IPS-20b (cell line): ENCODE measurements around the gene PIN4.
"Not testable (repeated sequence)": the region's sequence is repeated elsewhere in the genome, so short reads cannot be mapped to it uniquely, and the experiment has no call there.

ENCODE experiments used
- H3K27ac ChIP-seq: one replicate; pipeline ENCODE4 v1.5.1; 2013; ENCODE audit warnings: low read length
- H3K27me3 ChIP-seq: 2 replicates; pipeline ENCODE4 v1.6.1; 2013; ENCODE audit warnings: mild to moderate bottlenecking, low read length, inconsistent platforms; ENCODE audit not compliant: insufficient read depth
- H3K36me3 ChIP-seq: 2 replicates; pipeline ENCODE4 v1.6.1; 2013; ENCODE audit warnings: low read depth, mild to moderate bottlenecking, inconsistent platforms, low read length, moderate library complexity; ENCODE audit not compliant: insufficient read depth
- H3K4me1 ChIP-seq: 2 replicates; pipeline ENCODE4 v1.6.1; 2013; ENCODE audit warnings: mild to moderate bottlenecking, control low read depth, inconsistent platforms, low read length, moderate library complexity; ENCODE audit not compliant: insufficient read depth
- H3K4me3 ChIP-seq: 2 replicates; pipeline ENCODE4 v1.5.1; 2013; ENCODE audit warnings: mild to moderate bottlenecking, low read length, inconsistent platforms
- H3K9ac ChIP-seq: 2 replicates; pipeline ENCODE4 v1.6.1; 2013; ENCODE audit warnings: low read depth, mild to moderate bottlenecking, inconsistent platforms, low read length, moderate library complexity
- H3K9me3 ChIP-seq: 2 replicates; pipeline ENCODE4 v1.6.1; 2013; ENCODE audit warnings: mild to moderate bottlenecking, low read depth, low read length, inconsistent platforms; ENCODE audit not compliant: insufficient read depth

Gene PIN4

DNA sequence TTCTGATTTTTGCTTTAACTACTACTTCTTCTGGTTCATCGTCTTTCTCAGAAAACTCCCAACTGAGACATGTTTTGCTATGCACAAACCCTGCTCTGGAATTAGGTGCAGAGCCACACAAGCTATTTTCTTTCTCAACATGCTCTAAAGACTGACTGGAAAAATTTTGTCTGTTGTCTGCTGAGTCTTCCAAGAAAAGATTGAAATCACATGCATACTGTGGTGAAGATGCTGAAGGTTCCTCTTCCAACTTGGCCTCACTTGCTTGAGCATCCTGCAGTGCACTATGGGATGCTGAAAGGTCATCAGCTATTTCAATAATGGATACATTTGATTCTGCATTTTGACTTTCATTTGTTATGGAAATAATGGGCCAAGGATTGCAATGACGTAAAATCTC lies 24.1 kb downstream of the PIN4 start:
- Histone ChIP-seq H3K36me3 (peaks cover 39% of the 10 kb centered on the region), H3K4me1 (peaks cover 21% of the 10 kb centered on the region), H3K27me3 (no peaks in the 10 kb centered on the region), H3K27ac (no peak overlapping the region), H3K9me3 (no peaks in the 10 kb centered on the region), H3K4me3 (no peak overlapping the region), H3K9ac (no peak overlapping the region)

DNA sequence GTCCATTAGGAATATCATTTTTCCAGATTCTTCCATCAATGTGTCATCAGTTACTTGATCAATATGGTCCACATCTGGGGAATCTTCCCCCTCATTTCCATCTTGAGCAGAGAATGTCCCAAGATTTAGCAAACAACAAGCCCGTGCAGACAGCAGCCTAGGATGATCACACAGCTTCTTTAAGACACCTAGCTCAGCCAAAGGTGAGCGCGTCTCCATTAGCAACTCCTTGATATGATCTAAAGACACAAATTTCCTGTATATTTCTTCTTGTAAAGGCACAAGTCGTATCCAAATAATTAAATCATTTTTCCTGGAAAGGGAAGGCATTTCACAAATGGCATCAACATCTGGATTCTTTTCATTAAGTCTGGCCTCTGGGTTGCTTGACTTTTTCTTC lies 25.8 kb downstream of the PIN4 start:
- no peak overlapping the region for H3K4me3 ChIP-seq
- H3K4me1 ChIP-seq: peaks cover 10% of the 10 kb centered on the region
- no peak overlapping the region for H3K27ac ChIP-seq
- no peak overlapping the region for H3K9ac ChIP-seq
- H3K9me3 ChIP-seq: no peaks in the 10 kb centered on the region
- peaks cover 39% of the 10 kb centered on the region for H3K36me3 ChIP-seq
- H3K27me3 ChIP-seq: no peaks in the 10 kb centered on the region

DNA sequence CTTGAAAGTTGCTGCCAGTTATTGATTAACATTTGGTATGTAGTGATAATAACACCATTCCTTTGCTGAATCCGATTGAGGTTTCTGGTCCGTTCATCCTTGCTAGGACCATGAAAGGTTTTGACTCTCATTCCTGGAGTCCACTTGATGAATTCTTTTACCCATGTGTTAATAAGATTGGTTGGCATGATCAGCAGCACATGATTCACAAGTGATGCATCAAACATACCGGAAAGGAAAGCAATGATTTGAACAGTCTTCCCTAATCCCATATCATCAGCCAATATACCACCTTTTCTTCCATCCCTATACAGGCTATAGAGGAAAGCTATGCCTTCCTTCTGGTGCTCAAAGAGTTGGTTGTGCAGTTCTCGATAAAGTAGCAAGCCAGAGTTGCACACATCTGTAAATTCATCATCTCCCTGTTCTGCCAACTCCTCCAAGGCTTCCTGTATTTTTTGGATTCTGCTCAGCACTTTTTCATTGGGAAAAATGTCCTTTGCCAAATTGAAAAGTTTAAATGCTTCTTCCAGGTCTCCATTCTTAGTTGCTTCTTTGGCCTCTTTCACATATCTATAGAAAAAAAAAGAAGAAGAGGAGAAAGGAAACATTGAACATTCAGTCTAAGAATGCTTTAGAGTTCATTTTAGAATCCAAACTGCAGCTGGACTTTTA lies 26.7 kb downstream of the PIN4 start:
- Histone ChIP-seq H3K36me3 (peaks cover 39% of the 10 kb centered on the region), H3K9ac (no peak overlapping the region), H3K4me3 (no peak overlapping the region), H3K27me3 (no peaks in the 10 kb centered on the region), H3K4me1 (peaks cover 4% of the 10 kb centered on the region), H3K27ac (no peak overlapping the region), H3K9me3 (no peaks in the 10 kb centered on the region)

DNA sequence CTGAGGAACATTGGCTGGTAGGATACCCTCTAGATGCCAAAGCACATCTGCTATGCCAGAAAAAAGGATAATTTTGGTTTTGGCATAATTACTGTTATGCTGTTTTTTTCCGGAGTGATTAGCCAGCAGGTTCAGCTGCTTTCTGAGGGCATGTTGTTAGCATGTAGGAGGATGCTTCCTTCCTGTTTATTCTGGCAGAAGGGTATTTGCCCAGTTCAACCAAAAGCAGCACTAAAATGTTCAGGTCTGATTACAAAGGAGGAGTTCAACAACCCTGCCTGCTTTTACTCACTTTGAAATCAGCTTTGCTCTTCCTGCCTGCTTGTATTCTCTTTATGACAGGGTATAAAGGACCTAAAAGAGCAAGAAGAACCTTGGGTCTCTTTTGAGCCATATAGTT lies 35.4 kb downstream of the PIN4 start:
- Histone ChIP-seq H3K4me3 (no peak overlapping the region), H3K27ac (no peak overlapping the region), H3K36me3 (0 out of 2 replicates have a peak, but pooled peaks cover 7% of the 10 kb centered on the region), H3K4me1 (no peaks in the 10 kb centered on the region), H3K9ac (no peak overlapping the region), H3K27me3 (no peaks in the 10 kb centered on the region), H3K9me3 (no peaks in the 10 kb centered on the region)

DNA sequence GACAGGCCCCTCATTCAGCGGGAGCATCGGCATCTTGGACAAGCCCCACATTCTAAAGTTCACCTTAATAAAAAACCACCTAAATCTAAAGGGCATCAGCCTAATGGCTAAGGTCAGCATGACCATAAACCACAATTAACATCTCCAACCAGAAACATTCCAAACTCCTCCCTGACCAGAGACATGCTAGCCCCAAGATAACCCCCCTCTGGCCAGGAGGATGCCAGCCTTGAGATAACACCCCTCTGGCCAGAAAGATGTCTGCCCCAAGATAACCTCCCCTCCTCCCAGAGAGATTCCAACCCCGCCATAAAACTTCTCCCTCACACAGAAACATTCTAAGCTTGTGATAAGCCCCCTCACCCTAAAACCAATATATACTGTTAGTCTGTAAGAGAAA lies 38.8 kb downstream of the PIN4 start:
- H3K9me3 ChIP-seq, H3K27ac ChIP-seq, H3K9ac ChIP-seq, H3K36me3 ChIP-seq, H3K27me3 ChIP-seq, H3K4me3 ChIP-seq, H3K4me1 ChIP-seq: not testable (repeated sequence)

DNA sequence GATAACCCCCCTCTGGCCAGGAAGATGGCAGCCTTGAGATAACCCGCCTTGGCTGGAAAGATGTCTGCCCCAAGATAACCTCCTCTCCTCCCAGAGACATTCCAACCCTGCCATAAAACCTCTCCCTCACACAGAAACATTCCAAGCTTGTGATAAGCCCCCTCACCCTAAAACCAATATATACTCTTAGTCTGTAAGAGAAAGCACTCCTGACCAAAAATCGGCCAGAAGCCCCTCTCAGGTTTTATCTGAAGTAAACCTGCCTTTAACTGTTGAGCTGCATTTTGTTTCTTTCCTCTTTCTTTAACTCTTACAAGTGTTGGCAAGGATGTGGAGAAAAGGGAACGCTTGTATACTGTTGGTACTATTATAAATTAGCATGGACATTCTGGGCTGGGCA lies 48.7 kb downstream of the PIN4 start:
- H3K9ac ChIP-seq: no peak overlapping the region

DNA sequence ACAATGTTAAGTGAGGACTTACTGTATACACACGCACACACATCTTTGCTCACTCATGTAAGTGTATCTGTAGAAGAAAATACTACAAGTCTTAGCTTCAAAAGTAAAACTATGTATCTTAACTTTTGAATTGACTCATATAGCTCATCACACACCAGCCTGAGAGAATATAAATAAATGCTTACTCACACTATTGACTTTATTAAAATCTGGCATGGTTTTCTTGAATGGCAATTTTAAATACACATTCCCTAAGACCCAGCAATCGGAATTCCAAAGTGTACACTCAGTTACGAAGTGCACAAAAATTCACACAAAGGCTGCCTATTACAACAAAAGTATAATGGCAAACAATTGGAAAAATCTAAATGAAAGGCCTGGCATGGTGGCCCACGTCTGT lies 55.3 kb downstream of the PIN4 start:
- H3K9me3 ChIP-seq: no peaks in the 10 kb centered on the region
- no peaks in the 10 kb centered on the region for H3K4me1 ChIP-seq
- no peak overlapping the region for H3K4me3 ChIP-seq
- no peaks in the 10 kb centered on the region for H3K27me3 ChIP-seq
- H3K27ac ChIP-seq: no peak overlapping the region
- peaks cover 17% of the 10 kb centered on the region for H3K36me3 ChIP-seq
- no peak overlapping the region for H3K9ac ChIP-seq

More for the DNA sequence above, 48.7 kb downstream of the PIN4 start:
- Histone ChIP-seq H3K27ac (no peak overlapping the region), H3K9me3 (peaks cover 3% of the 10 kb centered on the region; the same call in 1 of the 2 replicates), H3K4me1 (no peaks in the 10 kb centered on the region), H3K36me3 (peaks cover 24% of the 10 kb centered on the region; the same call in 1 of the 2 replicates), H3K4me3 (no peak overlapping the region), H3K27me3 (no peaks in the 10 kb centered on the region)

DNA sequence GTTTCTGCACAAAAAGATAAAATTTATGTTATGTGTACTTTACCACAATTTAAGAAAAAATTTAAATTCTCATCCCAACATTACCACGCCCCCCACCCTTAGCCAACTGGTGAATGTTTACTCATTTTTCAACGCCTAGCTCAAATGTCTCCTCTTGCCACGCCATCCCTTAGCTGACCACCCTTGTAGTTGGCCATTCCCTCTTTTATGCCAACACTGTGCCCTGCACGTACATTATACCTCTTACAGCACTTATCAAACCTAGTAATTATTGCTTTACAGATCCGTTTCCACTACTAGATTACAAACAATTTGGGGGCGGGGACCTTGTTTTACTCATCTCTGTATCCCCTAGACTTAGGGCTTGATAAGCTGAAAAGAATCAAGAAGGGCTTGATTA lies 56.6 kb downstream of the PIN4 start:
- no peaks in the 10 kb centered on the region for H3K9me3 ChIP-seq
- no peak overlapping the region for H3K27ac ChIP-seq

DNA sequence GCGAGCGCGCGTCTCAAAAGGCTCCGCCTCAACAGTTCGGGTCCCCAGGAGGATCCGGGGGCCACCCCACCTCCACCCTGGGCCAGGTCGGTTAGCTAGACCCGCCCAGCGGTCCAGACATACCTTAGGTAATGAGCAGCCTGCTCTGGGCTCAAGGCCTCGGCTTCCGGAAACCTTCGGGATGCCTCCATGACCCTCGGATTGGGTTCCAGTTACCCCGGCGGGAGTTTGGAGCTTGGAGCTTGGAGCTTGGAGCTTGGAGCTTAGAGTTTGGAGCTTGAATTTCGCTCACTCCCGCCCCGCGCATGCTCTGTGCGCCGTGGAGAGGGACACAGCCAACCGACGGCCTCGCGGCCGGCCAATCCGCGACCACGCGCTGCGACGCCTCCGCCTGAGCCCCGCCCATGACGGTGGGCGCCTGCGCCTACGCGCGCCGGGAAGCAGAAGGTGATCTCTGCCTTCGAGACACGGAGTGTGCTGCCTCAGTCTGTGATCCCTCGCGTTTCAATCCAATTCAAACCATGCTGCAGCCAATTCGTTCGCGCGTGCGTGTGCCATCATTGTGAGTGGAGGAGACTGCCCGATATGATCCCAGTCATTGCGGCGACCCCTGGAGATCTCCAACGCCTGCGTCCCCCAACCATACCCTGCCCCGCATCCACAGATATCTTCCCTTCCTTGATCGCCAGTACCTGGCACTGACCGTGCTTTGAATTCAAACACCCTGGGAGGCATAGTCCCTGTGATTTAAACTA lies 57.3 kb downstream of the PIN4 start, which contains the start of gene ERCC6L:
Gene ERCC6L, minus strand, starts transcription at position 307 of the 755 bp plus-strand sequence. Its CDS starts 116 bp downstream, at position 191.
- no peaks in the 10 kb centered on the region for H3K4me1 ChIP-seq
- H3K9me3 ChIP-seq: no peaks in the 10 kb centered on the region
- peak within 1 kb of the TSS; percentile 93 for H3K4me3 ChIP-seq
- H3K9ac ChIP-seq: peak within 1 kb of the TSS; percentile 92
- H3K27me3 ChIP-seq: no peaks in the 10 kb centered on the region
- H3K27ac ChIP-seq: peak within 1 kb of the TSS; percentile 74
- H3K36me3 ChIP-seq: peaks cover 16% of the 10 kb centered on the region

More for the DNA sequence above, 56.6 kb downstream of the PIN4 start:
- Histone ChIP-seq H3K27me3 (no peaks in the 10 kb centered on the region), H3K4me3 (peak overlapping the region; percentile 93), H3K4me1 (no peaks in the 10 kb centered on the region), H3K9ac (peak overlapping the region; percentile 92), H3K36me3 (peaks cover 16% of the 10 kb centered on the region)

DNA sequence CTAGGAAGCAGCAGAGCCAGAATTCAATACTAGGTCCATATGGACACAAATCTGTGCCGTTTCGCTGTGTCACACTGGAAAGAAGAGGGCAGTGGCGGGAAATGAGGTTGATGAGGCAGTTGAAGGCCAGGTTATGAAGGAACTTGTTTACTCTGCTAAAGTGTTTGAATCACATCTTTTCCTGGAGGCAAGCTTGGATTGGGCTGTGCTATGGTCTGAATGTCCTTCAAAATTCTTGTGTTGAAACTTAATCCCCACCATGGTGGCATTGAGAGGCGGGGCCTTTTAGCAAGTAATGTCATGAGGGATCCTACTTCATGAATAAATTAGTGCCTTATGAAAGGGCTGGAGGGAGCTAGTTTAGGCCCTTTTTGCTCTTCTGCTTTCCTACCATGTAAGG lies 59.4 kb downstream of the PIN4 start:
- Histone ChIP-seq H3K27ac (no peak overlapping the region), H3K4me1 (no peaks in the 10 kb centered on the region), H3K27me3 (no peaks in the 10 kb centered on the region), H3K9me3 (no peaks in the 10 kb centered on the region), H3K4me3 (no peak overlapping the region), H3K36me3 (peaks cover 8% of the 10 kb centered on the region), H3K9ac (no peak overlapping the region)

DNA sequence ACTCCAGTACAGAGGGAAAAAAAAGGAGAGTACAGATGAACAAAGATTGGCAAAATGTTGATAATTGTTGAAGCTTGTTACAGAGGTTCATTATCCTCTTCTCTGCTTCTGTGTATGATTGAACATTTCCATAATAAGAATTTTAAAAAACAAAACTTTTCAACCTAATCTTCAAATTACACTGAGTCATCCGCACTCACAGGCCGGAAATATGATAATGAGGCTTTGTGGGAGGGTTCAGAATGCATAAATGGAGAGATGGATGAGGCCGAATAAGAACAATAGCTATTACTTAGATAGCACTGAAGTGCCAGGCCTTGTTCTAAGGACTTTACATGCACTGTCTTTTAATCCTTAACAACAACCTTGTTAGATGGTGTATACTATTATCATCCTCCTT lies 61.9 kb downstream of the PIN4 start:
- no peak overlapping the region for H3K4me3 ChIP-seq
- no peaks in the 10 kb centered on the region for H3K27me3 ChIP-seq
- no peaks in the 10 kb centered on the region for H3K4me1 ChIP-seq
- no peak overlapping the region for H3K9ac ChIP-seq
- H3K9me3 ChIP-seq: no peaks in the 10 kb centered on the region
- H3K36me3 ChIP-seq: no peaks in the 10 kb centered on the region
- H3K27ac ChIP-seq: no peak overlapping the region
